Erythroblast (primary cell): ENCODE measurements around the gene XYLT1.

Experiments
- GATA1 ChIP-seq: IDR thresholded peaks from 2 replicates; pipeline ENCODE4 v1.6.1; 2011; ENCODE audit warnings: low read depth, mild to moderate bottlenecking, control low read depth, low read length, moderate library complexity
- POLR2A ChIP-seq: IDR thresholded peaks from 2 replicates; pipeline ENCODE4 v1.6.1; 2011; ENCODE audit warnings: mild to moderate bottlenecking, low read length

DNA sequence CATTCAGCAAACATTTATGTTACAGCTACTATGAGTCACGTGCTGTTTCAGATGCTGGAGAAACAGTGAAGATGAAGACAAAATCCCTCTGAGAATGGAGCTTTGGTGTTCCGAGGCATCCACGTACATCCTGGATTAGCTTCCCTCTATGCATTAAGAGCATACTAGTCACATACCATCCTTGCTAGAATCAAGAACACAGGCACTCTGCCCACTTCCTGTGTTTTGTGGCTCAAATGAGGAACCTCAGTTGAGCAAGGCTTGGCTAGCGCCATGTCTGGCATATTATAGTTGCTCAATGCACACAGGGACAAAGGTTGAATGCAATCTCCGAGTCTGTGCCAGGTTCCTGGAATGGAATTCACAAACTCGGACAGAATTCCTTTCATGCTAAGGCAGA lies 297.5 kb downstream of the XYLT1 start:
- TF ChIP-seq POLR2A (no peak), GATA1 (no peak)
